GM20431 (cell line): ENCODE measurements around the gene SLC38A2.
"Not testable (repeated sequence)": the region's sequence is repeated elsewhere in the genome, so short reads cannot be mapped to it uniquely, and the experiment has no call there.

Experiments
- in situ Hi-C: fragments of 300-500 bp; cut with MseI, MboI; formaldehyde crosslinking; loops from one replicate; pipeline ENCODE4 v1.15.0; 2020; ENCODE audit warnings: low sequenced_read_pairs; ENCODE audit not compliant: unreplicated experiment

The SLC38A2 gene

DNA sequence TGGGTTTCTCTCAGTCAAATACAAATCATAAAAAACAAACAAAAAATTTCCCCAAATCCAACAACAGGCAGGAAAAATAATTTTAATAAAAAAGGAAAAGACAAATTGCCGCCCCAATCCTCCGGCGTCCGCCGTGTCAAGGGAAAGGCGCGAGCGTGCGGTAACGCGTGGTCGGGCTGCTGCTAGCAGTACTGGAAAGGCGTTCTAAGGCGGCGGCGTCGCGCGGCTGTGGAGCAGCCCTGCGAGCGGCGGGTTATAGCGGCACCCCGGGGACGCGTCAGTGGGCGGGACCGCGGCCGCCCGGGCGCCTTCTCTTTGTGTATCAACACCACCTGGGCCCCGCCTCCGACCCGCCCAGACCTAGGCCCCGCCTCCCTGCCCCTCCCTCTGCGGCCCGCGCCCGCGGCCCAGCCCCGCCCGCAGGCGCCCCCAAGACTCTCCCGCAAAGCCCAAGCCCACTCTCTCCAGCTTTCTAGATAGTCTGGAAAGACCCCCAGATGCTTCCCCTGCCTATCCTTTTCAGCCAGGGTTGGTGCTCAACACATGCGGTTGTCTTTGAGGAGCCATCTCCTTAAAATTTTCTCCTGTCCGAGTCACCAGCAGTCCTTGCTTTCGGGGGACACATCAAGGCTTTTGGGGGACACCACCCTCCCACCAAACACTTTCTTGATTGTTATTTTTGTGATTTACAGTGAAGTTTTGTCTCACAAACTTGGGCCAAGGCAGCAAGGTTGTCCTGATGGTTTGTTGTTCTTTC lies at the start of gene SLC38A2:
TSS of gene SLC38A2 (minus strand) at position 230 of the 757 bp plus-strand sequence. CDS start 1,480 bp downstream, outside the sequence.
- in situ Hi-C loops: loop anchor here (25.0 kb wide), 1 partner anchor 290 kb away; no protein-coding TSS in a partner anchor

- in situ Hi-C loops: no loop called here
Measured at GRCh38 chr12:46419675-46420074, 47.1 kb upstream of the SLC38A2 start.

GRCh38 chr12:46415552-46415951 lies 43.0 kb upstream of the SLC38A2 start:
- in situ Hi-C loops: no loop called here

DNA sequence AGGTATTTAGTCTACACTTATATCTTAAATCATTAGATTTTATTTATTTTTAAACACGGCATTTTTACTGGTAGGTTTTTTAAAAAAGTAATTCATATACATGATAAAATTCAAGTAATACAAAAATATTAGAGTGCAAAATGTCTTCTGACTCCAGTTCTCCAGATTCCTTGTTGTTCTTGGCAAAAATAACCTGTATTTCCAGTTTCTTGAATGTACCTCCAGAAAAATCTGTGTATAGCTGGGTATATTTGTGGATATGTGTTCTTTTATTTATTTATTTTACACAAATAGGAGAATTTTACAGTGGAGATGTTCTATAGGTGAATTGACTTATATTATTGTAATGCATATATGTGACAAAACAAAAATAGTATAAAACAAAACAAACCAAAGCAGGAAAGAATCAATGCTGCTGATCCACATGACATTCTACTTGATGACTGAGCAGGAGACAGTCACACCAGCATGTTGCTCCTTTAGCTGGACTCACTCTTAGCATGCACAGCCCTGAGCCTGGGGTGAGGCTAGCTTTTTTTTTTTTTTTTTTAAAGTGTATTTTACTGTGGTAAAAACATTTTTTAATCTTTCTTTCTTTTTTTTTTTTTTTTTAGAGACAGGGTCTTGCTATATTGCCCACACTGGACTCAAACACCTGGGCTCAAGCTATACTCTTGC lies 42.2 kb upstream of the SLC38A2 start:
- in situ Hi-C loops: no loop called here

GRCh38 chr12:46413368-46413767 lies 40.8 kb upstream of the SLC38A2 start:
- in situ Hi-C loops: no loop called here

DNA sequence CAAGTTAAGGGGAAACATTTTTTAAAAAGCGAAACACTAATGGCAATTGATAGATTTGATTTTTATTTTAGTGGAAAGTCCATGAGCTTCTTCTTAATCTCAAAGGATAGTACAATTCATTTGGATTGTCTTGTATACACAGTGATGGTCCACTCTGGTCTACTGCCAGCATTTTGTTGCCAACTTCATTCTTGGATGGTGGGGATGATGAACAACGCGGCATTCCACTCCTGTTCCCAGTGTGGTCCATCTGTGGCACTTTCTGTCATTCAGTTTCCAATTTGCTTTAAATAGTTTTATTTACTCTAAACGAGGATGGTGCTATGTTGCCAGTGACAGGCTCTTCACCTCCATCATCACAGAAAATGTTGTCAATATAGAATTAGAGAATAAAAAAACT lies 40.3 kb upstream of the SLC38A2 start:
- in situ Hi-C loops: no loop called here

DNA sequence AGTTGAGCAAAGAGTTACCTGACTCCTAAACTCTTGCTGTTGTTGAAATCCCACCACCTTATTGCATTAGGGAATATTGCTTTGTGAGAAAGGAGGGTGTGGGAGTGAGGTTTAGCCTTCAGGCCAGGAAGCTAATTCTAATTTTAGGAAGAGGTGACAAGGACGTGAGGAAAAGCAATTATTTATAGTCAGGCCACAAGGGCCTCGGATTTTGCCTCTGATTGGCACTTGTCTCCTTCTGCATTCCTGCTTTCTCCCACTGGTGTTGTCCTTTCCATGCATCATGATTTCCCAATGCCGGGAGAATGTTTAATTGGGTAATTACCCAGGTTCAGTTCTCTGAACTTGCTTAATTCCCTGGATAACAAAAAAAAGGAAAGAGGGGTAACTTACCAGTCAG lies 37.9 kb upstream of the SLC38A2 start:
- in situ Hi-C loops: no loop called here

DNA sequence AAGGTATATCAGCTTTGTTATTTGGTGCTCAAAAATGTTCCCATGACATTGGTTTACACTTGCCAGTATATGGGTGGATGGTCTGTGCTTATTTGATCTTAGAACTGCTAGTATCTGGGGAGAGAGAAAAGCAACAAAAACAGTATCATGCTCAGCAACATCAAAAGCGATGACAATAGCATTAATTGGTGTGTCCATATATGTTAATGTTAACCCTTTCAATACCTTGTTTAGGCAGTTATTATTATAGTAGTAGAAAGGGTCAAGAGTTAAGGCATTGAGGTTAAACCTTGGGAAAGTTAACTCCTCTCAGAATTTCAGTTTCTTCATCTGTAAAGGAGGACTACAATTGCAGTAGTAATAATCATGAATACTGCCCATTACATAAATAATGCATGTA lies 37.4 kb upstream of the SLC38A2 start:
- in situ Hi-C loops: no loop called here

DNA sequence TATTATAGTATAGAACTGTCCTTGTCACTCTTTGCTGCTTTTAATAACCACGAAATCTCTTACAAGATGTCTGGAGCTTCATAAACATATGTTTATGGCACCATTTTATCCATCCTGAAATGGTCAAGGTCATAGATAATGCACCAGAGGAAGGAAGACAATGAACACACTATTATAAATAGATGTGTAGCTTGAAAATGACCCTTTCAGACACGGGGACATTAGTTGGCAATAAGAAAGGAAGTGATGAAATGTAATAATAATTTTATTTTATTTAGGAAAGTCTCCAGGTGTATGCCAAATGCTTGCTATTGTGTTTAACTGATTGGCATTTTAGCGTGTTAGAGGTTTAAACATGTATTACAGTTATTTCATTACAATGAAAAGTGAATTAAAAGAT lies 36.8 kb upstream of the SLC38A2 start:
- in situ Hi-C loops: no loop called here

DNA sequence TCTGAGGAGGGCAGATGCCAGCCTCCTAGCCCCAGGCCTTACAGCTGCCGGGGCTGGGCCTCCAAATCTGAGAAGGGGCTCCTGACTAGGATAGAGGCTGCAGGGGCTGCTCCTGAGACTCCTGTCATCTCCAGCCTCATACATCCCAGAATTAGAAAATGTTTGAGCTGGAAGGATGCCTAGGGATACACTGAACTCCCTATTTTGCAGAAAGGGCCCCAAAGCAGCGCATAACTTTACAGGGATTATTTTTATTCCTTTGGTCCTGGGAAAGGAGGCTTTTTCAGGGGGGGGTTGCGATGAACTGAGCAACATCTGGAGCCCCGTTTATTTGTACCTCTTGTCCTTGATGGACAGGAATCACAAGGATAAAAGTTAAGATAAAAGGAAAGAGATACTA lies 35.9 kb upstream of the SLC38A2 start:
- in situ Hi-C loops: no loop called here

- in situ Hi-C loops: no loop called here
Measured at GRCh38 chr12:46407361-46407760, 34.8 kb upstream of the SLC38A2 start.

- in situ Hi-C loops: no loop called here
Measured at GRCh38 chr12:46406352-46407027, 33.9 kb upstream of the SLC38A2 start.

- in situ Hi-C loops: no loop called here
Measured at GRCh38 chr12:46404733-46405132, 32.2 kb upstream of the SLC38A2 start.

GRCh38 chr12:46404225-46404631 lies 31.7 kb upstream of the SLC38A2 start:
- in situ Hi-C loops: no loop called here

DNA sequence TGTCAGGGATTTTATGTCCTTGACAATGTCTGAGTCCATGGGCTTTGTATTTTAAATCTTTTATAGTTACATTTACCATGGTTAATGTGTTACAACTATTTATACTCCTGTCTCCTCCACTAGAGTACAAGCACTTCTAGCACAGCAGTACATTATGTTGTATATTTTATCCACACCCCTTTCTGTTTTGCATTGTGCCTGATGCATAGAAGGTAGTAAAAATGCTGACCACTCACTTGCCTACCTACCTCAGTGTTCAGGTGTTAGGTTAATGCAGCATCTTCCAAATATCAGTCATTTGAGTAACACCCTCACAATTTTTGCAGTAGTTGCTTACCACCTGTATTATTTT lies 31.1 kb upstream of the SLC38A2 start:
- in situ Hi-C loops: no loop called here

DNA sequence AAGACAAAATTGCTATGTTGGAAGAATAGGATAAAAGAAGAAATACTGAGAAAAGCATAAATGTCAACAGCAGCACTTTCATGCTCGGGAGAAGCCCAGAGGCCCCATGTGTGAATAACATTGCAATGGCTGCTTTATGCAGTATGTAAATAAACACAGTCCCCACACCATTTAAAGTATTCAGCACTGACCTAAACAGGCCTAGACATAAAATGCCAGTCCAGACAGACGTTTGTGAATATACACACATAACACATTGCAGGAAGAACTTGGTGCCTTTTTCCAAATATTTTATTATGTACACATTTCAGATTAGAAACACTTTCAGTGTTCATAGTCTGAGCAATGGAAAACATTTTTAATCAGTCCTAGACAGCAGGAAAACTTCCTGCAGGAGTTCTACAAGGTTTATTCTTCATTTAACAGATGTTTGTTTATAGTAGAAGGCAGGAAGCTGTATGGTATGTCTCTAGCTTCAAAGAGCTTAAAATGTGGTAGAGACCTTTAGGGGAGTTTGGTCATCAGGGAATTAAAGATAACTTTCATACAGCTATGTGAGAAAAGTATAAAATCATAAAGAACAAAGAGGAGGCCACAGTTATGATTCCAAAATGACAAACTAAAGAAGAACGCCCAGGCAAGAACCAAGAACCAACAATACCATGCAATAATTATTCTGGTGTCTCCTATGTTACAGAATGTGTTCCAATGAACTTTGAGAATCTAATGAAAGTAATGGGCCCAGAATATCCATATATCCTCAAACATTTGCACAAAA lies 30.6 kb upstream of the SLC38A2 start:
- in situ Hi-C loops: no loop called here

GRCh38 chr12:46402451-46402850 lies 29.9 kb upstream of the SLC38A2 start:
- in situ Hi-C loops: no loop called here

- in situ Hi-C loops: no loop called here
Measured at GRCh38 chr12:46401662-46402061, 29.1 kb upstream of the SLC38A2 start.

DNA sequence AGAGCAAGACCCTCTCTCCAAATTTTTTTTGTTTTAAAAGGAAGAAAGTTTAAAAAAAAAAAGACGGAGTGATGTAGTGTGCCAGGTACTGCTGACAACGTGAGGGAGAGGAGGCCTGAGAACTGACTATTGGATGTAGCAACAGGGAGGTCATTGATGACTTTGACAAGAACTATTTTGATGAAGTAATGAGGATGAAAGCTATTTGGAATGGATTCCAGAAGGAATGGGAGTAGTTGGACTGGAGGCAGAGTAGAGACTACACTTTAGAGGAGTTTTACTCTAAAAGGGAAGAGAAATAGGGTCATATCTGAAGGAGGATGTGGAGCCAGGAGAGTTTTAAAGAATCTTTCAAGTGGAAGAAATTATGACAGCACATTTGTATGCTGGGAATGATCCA lies 27.8 kb upstream of the SLC38A2 start:
- in situ Hi-C loops: no loop called here

DNA sequence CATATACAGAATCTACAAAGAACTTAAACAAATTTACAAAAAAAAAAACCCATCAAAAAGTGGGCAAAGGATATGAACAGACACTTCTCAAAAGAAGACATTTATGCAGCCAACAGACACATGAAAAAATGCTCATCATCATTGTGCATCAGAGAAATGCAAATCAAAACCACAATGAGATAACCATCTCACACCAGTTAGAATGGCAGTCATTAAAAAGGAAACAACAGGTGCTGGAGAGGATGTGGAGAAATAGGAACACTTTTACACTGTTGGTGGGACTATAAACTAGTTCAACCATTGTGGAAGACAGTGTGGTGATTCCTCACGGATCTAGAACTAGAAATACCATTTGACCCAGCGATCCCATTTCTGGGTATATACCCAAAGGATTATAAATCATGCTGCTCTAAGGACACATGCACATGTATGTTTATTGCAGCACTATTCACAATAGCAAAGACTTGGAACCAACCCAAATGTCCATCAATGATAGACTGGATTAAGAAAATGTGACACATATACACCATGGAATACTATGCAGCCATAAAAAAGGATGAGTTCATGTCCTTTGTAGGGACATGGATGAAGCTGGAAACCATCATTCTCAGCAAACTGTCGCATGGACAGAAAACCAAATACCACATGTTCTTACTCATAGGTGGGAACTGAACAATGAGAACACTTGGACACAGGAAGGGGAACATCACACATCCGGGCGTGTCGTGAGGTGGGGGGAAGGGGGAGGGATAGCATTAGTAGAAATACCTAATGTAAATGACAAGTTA lies 27.1 kb upstream of the SLC38A2 start:
- in situ Hi-C loops: not testable (repeated sequence)
